Glomerular visceral epithelial cell (primary cell): ENCODE results near the gene ACR.

Source experiments
- DNase-seq: peaks from one replicate; pipeline ENCODE4 v3.0.0-alpha.2; 2016; ENCODE audit errors: extremely low spot score

Gene ACR

DNA sequence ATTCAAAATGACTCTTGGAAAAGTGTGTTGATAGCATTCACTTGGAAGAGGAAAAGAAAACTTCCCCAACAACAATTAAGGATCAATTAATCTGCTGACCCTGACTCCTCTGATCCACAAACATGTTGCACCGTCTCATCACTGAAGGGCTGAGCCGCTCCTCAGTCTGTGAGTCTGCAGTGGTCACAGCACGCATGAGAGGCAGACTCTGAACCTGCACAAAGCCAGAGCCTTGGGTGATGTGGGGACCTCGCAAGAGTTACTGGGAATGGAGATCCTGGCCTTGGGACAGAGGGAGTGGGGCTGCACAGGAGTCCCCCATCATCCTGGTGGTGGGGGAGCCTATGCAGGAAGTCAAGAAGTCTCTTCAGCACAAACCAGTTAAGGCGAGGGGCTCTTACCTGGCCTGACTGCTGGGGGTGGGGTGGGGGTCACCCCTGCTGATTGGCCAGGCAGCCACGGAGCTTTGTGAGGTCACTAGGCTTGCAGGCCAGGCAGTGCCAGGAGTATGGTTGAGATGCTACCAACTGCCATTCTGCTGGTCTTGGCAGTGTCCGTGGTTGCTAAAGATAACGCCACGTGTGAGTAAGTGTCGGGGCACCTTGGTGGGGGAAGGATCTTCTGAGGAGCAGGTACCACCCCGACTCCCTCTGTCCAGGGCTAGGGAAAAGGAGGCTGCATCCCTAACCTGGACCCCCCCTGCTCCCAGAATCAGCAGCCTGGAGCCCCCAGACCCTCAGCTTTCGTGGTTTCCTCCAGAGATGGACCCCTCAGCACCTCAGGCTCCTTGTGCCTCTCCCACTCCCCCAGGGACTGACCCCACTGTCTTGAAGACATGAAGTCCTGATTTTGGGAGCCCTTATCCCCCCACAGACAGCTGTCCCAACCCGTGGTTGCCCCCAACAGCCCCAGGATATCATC is at the start of gene ACR:
Gene ACR, plus strand, starts transcription at position 477 of the 921 bp plus-strand sequence. Its CDS starts 32 bp downstream, at position 509.
- no peak for DNase-seq

DNA sequence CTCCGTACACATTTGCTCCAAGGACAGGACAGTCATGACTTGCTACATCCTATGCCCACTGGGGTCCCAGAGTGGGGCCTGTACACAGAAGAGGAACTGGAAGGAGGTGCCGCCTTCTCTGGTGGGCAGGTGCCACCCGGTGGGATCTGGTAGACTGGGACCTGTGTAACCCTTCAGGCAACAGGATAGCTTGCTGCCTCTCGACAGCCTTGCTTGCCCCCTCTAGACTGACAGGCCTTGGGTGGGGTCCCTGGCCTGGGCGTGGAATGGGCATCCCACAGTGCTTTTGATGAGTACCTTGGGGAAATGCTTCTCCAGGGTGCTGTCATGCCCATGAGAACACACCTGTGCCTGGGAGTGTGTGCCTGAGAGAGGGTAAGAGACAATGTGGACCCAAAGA is 49.6 kb upstream of the ACR start:
- DNase-seq, result no peak

DNA sequence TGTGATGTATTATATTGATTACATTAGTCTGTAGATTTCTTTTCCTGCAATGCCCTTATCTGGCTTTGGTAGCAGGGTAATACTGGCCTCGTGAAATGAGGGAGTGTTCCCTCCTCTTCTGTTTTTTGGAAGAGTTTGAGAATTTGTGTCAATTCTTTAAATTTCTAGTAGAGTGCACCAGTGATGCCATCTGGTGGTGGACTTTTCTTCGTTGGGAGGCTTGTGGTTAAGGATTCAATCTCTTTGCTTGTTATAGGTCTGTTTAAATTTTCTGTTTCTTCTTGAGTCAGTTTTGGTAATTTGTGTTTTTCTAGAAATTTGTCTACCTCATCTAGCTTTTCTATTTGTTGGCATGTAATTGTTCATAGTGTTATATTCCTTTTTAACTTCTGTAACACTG is 46.5 kb upstream of the ACR start:
- peak; percentile 17 for DNase-seq

DNA sequence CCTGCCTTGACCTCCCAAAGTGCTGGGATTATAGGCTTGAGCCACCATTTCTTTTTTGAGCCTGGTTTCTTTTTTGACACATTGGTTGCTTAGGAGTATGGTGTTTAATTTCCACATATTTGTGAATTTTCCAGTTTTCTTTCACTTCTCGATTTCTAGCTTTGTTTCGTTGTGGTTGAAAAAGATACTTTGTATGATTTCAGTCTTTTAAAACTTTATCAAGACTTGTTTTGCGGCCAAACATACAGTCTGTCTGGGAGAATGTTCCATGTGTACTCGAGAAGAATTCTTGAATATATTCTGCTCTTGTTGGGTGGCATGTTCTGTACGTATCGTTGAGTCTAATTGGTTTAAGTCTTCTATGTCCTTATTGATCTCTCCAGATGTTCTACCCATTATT is 44.5 kb upstream of the ACR start:
- no peak for DNase-seq

DNA sequence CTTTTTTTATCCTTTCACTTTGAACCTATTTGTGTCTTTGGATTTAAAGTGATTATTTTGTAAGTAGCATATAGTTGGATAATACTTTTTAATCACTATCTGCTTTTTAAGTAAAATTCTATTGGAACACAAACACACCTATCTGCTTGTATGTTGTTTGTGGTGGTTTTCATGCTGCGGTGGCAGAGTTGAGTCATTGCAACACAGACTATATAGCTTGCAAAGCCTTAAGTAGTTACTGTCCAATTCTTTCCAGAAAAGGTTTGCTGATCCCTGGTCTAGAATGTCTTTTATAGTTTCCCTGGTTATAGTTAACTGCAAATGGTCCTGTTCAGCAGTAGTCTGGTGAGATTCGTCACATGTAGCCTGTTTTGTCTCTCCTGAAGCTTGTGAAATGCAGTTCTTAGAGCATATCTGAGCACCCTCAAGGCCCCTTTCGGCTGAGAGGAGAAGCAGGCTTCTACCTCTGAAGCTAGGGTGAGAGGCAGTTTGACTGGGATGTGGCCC is 43.9 kb upstream of the ACR start:
- no peak for DNase-seq

DNA sequence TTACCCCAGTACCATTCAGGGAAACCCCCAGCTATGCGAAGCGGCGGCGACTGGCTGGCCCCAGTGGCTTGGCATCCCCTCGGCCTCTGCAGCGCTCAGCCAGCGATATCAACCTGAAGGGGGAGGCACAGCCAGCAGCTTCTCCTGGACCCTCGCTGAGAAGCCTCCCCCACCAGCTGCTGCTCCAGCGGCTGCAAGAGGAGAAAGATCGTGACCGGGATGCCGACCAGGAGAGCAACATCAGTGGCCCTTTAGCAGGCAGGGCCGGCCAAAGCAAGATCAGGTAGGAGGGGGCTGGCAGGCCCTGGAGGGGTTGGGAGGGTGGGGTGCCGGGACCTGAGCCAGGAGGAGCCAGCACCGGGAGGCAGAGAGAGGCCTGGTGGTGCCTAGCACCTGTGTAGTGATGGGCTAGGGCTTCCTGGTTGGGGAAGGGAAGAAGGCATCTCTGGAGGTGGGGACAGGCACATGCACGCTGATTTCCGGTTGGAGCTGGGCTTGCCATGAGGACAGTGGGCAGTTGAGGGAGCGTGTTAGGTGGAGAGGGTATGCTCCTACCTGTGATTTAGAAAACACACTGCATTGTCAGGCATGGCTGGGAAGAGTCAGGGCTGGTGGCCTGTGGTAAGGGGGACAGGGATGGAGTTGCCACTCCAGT is 43.1 kb upstream of the ACR start:
- DNase-seq, result no peak

DNA sequence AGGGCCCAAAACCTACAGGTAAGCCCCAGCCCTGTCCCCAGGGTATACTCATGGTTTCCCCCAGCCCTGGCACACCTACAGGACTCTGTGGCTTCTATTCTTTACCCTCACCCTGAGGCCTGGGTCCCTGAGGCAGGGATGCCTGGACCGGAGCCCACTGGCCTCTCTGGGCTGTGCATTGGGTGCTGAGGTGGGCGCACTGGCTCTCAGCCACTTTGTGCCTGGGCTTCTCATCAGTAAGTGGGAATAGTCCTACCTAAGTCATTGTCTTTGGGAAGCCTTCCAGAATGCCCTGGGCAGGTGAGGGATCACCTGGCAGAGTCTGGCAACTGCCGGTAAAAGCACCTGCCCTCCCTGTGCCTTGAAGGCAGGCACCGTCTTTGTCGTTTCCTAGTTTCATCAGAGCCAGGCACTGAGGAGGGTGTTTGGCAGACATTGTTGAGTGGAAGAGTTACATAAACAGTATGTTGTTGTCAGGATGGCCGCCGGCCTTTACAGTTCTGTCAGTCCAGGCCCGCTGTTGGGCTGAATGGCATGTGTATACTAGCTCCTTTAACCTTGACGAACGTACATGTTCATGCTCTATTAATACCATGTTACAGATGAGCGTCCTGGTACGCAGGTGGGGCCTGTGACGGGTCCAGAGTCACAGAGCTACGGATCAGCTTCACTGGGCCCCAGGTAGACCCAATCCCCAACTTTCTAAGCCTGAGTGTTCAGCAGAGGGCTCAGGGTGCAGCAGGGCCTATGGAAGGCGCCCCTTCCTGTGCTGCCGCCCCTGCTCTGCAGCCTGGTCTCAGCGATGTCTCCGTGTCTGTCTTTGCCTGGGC is 42.4 kb upstream of the ACR start:
- no peak for DNase-seq

DNA sequence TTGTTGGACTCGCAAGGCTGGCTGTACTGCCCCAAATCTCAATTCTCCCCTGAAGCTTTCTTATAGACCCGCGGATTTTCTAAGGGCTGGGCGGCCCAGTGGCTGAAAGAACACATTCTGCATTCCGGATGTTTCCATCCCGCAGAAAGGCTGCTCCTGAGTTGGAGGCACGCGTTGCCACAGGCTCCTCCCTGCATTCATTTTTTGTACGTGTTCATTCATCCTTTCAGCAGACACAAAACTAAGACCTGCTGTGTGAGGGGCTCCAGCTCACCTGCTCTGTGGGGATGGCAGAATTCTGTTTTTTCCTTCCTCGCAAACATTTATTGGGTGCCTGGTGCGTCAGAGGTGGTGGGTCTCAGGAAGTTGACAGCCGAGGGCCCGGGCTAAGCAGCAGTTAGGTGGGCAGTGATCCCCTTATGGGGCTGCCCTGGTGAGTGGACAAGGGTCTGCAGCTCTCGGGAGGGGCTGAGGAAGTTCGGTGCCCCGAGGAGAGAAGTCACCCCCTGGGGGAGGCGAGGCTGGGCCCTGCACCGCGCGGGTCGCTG is 41.7 kb upstream of the ACR start:
- no peak for DNase-seq

DNA sequence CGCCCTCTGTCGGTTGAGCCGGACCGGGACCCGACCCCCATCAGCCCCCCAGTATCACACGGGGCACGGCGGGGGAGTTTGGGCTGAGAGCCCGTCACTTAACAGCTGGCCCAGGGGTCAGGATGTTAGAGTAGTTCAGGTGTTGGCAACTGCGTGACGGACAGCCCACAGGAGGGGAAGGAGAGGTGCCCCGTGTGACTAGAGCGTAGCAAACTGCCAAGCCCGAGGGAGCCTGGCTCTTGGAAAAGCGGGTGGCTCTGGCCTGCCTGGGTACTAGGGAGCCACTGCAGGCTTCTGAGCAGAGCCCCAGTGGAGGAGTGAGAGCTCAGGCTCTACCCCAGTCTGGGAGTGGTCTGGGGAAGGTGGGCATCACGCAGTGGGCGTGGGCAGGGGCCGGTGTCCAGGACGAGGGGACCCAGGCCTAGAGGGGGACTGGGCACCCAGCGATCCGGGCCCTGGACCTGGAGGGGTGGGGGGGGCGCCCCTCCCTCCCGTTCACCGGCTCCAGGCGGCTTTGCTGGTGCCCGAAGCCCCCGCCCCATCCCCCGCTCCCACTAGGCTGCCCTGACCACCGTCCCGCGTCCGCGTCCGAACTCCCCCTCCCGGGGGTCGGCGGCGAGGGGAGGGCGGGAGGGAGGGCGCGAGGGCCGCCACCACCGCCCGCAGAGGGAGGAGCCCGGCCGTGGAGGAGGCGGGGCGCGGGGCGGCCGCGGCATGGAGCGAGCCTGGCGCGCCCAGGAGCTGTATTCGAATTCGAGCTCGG is 41.0 kb upstream of the ACR start:
- peak; percentile 18 for DNase-seq

DNA sequence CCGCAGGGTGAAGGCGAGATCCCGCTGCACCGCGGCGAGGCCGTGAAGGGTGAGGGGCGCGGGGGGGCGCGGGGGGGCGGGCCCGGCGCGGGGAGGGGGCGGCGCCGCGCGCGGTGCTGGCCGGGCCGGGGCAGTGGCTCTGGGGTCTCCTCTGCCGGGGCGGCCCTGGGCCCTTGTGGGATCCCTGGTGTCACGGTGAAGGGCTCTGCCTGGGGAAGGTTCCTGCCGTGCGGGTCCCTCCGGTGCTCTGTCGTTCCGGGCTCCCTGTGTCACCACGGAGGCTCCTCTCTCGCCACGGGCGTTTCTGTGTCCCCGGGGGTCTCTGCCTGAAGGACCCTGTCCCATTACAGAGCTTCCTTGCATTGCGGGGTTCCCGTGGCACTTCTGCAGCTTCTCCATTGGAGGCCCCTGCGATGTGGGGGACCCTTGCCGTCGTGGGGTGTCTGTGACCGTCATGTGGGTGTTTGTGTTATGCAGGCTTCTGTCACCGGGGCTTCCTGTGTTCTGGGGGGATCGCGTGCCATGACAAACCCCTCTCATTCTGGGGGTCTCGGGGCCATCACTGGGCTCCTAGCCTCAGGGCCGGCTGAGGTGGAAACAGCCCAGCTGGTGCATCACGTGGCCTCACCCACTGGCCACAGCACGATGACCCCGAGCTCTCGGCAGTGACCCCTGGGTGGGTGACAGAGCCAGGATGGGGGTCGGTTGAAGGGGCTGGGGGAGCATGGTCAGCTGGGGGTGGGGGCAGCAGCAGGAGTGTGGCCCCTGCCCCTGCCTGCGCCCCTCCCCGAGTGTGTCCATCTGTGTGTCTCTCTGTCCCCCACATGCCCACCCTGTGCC is 40.1 kb upstream of the ACR start:
- no peak for DNase-seq

DNA sequence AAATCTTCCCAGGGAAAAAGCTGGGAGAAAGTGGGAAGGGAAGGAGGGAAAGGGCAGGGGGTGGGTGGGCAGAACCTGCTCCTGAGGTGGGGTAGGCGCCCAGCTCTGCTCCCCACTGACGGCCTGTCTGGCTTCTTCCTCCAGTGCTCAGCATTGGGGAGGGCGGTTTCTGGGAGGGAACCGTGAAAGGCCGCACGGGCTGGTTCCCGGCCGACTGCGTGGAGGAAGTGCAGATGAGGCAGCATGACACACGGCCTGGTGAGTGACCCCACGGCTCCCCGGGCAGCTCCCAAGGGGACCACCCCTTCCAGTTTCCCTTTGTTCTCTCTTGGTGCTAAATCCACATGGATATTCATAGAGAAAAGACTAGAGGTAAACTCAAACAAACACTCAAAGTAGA is 39.5 kb upstream of the ACR start:
- no peak for DNase-seq

DNA sequence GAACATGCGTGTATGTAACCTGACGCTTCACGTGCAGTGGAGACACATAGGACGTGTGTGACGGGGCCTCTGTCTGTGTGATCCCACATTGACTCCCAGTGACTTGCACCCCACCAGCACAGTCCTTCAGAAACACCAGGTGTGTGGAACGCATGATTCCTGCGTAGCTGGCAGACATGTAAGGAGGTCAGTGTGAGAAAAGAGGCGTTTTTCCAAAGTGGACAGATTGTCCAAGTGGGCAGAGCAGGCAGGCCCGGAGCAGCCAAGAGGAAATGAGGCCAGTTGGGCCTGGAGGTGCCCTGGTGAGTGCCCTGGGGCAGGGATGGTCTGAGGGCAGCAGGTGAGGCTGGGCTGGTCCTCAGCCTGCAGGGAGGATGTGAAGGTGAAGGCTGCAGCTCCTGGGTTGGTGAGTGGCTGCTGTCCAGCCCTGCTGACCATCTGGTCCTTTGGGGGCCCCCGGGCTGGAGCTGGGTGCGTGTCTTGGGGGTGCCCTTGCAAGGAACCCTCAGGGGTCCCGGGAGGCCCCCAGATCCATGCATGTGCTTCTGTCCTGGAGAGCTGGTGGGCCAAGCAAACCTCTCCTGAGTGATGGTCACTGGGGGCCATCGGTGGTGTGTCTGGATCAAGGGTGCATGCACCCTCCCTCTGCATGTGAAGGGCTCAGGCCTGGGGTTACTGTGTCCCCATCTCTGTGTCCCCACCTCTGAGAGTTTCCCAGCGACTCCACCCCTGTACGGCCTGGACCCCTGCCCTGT is 38.8 kb upstream of the ACR start:
- no peak for DNase-seq

DNA sequence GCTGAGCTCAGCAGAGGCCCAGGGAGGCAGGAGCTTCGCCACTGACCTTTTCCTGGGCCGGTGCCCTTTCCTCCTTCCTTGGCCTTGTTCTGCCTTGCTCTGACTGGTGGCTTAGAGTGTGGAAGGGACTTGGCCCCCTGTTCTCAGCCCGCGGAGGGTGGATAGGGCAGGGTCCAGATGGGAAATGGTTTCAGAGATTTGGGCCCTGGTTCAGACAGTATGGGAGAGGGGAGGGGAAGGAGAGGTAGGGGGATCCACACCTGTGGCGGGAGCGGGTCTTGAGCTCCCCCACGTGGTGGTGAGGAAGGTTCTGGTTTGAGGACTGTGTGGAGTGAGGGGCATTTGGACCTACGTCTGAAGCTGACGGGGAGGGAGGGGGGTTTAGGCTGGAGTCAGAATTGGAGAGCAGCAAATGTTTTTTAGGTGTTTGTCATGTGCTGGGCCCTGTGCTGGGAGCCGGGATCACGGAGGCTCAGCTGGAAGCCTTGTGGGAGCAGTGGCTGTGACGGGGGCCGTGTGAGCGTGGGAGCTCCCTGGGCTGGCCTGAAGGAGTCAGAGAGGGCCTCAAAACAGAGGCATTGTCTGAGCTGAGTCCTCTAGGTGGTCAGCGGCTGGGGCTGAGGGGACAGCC is 38.1 kb upstream of the ACR start:
- DNase-seq, result no peak

DNA sequence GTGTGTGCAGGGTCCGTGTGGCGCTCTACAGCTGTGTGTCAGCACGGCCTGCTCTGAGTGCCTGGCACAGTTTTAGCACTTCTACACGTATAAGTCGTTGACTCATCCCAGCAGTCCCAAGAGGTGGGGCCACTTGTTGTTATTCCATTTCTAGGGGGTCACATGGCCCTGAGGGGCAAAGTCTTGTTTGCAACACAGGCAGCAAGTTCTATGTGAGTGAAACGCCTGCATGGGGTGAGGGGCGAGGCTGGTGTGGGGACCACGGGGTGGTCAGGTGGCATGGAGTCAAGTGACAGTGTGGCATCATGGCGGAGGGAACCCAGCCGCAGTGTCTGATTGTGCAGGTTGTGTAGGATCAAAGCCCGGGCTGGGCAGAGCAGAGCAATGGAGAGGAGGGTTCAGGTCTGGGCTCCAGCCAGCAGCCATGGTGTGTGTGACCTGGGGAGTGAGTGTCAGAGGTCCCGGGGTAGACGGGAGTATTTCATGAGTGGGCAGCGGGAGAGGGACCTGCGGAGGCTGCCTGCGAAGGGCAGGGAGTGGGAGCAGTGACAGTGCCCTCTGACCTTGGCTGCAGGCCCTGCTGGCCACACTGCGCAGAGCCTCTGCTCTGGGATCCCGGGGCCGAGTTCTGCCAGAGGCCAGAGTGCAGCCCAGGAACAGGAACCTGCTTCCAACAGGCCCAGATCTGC is 37.5 kb upstream of the ACR start:
- no peak for DNase-seq

DNA sequence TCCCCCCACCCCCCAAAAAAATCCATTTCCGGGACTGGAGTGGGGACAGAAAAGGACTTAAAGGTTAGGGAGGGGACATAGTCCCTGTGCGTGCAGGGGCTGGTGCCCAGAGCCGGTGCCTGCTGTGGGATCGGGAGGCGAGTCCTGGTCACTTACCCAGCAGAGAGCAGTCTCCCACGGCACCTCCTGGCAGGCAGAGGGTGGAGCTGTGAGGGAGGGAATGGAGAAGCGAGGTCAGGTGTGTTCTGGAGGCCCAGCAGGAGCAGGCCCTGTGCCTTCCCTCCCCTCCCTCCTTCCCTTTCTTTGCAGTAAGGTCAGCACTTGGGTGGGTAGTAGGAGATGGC is 37.0 kb upstream of the ACR start:
- DNase-seq, result no peak

DNA sequence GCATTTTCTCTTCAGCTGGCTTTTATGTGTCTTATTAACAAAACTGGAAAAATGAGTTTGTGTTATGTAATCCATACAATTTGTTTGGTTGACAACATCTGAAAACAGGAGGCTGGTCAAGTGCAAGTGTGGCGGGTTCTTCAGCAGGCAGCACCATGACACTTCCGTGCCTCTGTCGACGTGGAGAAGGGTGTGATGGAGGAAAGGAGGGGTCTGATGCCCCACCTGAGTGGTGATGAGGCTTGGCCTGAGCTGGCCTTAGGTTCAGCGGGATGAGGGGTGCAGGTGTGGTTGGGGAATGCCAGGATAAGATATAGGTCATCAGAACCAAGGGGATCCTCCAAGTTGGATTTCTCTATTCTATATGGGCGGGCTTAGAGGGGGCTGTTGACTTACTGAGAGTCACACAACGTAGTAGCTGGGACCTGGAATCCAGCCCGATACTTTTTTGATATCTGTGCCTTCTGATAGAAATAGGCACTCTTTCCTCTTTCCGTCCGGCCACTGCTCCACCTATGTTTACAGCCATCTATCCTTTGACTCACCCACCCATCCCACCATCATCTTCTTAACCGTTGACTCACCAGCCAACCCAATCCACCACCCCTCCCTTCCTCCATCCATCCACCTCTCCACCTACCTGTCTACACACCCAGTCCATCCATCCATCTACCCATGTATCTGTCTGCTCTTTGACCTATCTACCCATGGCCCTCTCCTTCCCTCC is 36.4 kb upstream of the ACR start:
- DNase-seq, result no peak

DNA sequence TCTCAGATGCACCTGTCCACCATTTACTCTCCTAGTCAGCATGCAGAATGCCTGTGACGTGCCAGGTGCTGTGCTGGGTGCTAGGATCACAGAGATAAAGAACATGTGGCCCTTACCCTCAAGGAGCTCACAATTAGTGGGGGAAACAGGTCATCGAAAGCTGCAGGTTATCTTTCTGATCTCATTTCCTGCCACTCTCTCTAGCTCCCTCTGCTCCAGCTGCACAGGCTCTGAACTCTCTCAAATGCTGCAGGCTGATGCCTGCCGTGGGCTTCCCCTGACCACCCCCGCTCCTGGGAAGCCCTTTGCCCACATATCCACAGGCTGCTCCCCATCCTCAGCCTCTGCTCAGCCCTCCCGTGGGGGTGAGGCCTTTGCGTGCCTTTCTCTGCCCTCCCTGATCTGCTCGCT is 35.7 kb upstream of the ACR start:
- DNase-seq, result no peak
